Colon (tissue), 2 donors: Measurements from ENCODE around the gene OR51E1.

Experiments used
- FAIRE-seq: peaks from 2 replicates; lab custom pipeline; 2012; peaks lifted over from hg19 to GRCh38; lab: Jason Lieb, UNC
- donor health status: control.
- donor health status: control.

OR51E1 gene

GRCh38 chr11:4654635-4655369, 11.0 kb downstream of the OR51E1 start:
- no peak for FAIRE-seq

GRCh38 chr11:4658629-4659445, 15.1 kb downstream of the OR51E1 start:
- no peak for FAIRE-seq

GRCh38 chr11:4662876-4663275, 19.1 kb downstream of the OR51E1 start:
- FAIRE-seq, result no peak

GRCh38 chr11:4664183-4664582, 20.4 kb downstream of the OR51E1 start:
- FAIRE-seq, result no peak

- FAIRE-seq, result no peak
Measured at GRCh38 chr11:4664786-4665185, 21.0 kb downstream of the OR51E1 start.

- no peak for FAIRE-seq
Measured at GRCh38 chr11:4665424-4665823, 21.6 kb downstream of the OR51E1 start.

GRCh38 chr11:4671741-4672140, 28.0 kb downstream of the OR51E1 start:
- FAIRE-seq, result no peak

GRCh38 chr11:4672470-4672869, 28.7 kb downstream of the OR51E1 start:
- no peak for FAIRE-seq

GRCh38 chr11:4673781-4674180, 30.0 kb downstream of the OR51E1 start:
- no peak for FAIRE-seq

- no peak for FAIRE-seq
Measured at GRCh38 chr11:4677948-4678347, 34.2 kb downstream of the OR51E1 start.

- FAIRE-seq, result no peak
Measured at GRCh38 chr11:4680341-4680740, 36.6 kb downstream of the OR51E1 start.

GRCh38 chr11:4682623-4683419, 39.0 kb downstream of the OR51E1 start:
- no peak for FAIRE-seq

- no peak for FAIRE-seq
Measured at GRCh38 chr11:4684631-4685285, 41.0 kb downstream of the OR51E1 start.

GRCh38 chr11:4695442-4695841, 51.7 kb downstream of the OR51E1 start:
- FAIRE-seq, result no peak

- FAIRE-seq, result no peak
Measured at GRCh38 chr11:4697585-4697984, 53.8 kb downstream of the OR51E1 start, which contains the start of gene OR51E2. TSS of gene OR51E2 (minus strand) at chr11:4697853. CDS start at chr11:4682711, 15,142 bp downstream.

- no peak for FAIRE-seq
Measured at GRCh38 chr11:4699697-4700435, 56.1 kb downstream of the OR51E1 start.

- FAIRE-seq, result no peak
Measured at GRCh38 chr11:4700436-4700820, 56.6 kb downstream of the OR51E1 start.

GRCh38 chr11:4704054-4704789, 60.4 kb downstream of the OR51E1 start, which contains the start of gene MMP26:
TSS of gene MMP26 (plus strand) at chr11:4704784.
- FAIRE-seq, result no peak

- no peak for FAIRE-seq
Measured at GRCh38 chr11:4704790-4705334, 61.1 kb downstream of the OR51E1 start.
